NB4 (cell line): Measurements from ENCODE around the gene DGKA.

Experiments
- MYC ChIP-seq: IDR thresholded peaks from 2 replicates; pipeline ENCODE4 v1.6.1; 2011; ENCODE audit warnings: low read depth, low read length
- POLR2A ChIP-seq: IDR thresholded peaks from 2 replicates; pipeline ENCODE4 v1.6.1; 2011; ENCODE audit warnings: mild to moderate bottlenecking; ENCODE audit not compliant: insufficient read length; ENCODE audit errors: extremely low read depth

GRCh38 chr12:55996201-55996714 lies 65.3 kb downstream of the DGKA start:
- TF ChIP-seq POLR2A (no peak), MYC (no peak)
